Astrocyte (in vitro differentiated cells and primary cell): ENCODE measurements around the gene ZNF22. TPM values are rescaled to one million over a fixed set of nuclear protein-coding genes. Genes with fewer than 3 reads are reported as not detected.
A peak's percentile ranks its signal among the peaks of the same experiment; 100 is the strongest.

ENCODE experiments used
- DNase-seq: peaks from one replicate; pipeline ENCODE4 v3.0.0-alpha.2; 2010; ENCODE audit warnings: low read depth
- FAIRE-seq: peaks from 2 replicates; lab custom pipeline; 2011; peaks lifted over from hg19 to GRCh38; lab: Jason Lieb, UNC
- H2AFZ ChIP-seq: 2 replicates; pipeline ENCODE4 v1.6.0; 2012; ENCODE audit warnings: low read depth, low read length, inconsistent platforms
- H3K27ac ChIP-seq: 2 replicates; pipeline ENCODE4 v1.5.1; 2011; ENCODE audit warnings: low read depth, low read length, inconsistent platforms
- H3K27me3 ChIP-seq: 2 replicates; pipeline ENCODE4 v1.6.0; 2011; ENCODE audit warnings: low read length, inconsistent platforms; ENCODE audit not compliant: insufficient read depth
- H3K36me3 ChIP-seq: 2 replicates; pipeline ENCODE4 v1.5.1; 2011; ENCODE audit warnings: low read length, inconsistent platforms; ENCODE audit not compliant: insufficient read depth
- H3K4me1 ChIP-seq: 2 replicates; pipeline ENCODE4 v1.5.1; 2011; ENCODE audit warnings: low read length, inconsistent platforms; ENCODE audit not compliant: insufficient read depth
- H3K4me2 ChIP-seq: 2 replicates; pipeline ENCODE4 v1.6.0; 2012; ENCODE audit warnings: low read length, inconsistent platforms
- H3K4me3 ChIP-seq: 2 replicates; pipeline ENCODE4 v1.5.1; 2011; ENCODE audit warnings: low read depth, mild to moderate bottlenecking, low read length, inconsistent platforms; ENCODE audit not compliant: insufficient read depth
- H3K79me2 ChIP-seq: 2 replicates; pipeline ENCODE4 v1.6.0; 2012; ENCODE audit warnings: mild to moderate bottlenecking, low read length, inconsistent platforms; ENCODE audit not compliant: insufficient read depth
- H3K9ac ChIP-seq: 2 replicates; pipeline ENCODE4 v1.6.0; 2012; ENCODE audit warnings: mild to moderate bottlenecking, low read length, inconsistent platforms
- H3K9me3 ChIP-seq: 2 replicates; pipeline ENCODE4 v1.5.1; 2012; ENCODE audit warnings: low read depth, mild to moderate bottlenecking, low read length, inconsistent platforms; ENCODE audit not compliant: insufficient read depth
- H4K20me1 ChIP-seq: 2 replicates; pipeline ENCODE4 v1.6.0; 2012; ENCODE audit warnings: low read length, inconsistent platforms; ENCODE audit not compliant: insufficient read depth
- H3K27ac Mint-ChIP-seq: one replicate; pipeline ENCODE4 v1.8.0; 2021; ENCODE audit warnings: mild to moderate bottlenecking, mixed read lengths; ENCODE audit not compliant: unreplicated experiment
- H3K27me3 Mint-ChIP-seq: one replicate; pipeline ENCODE4 v1.8.0; 2021; ENCODE audit warnings: low read depth, mixed read lengths; ENCODE audit not compliant: unreplicated experiment
- H3K36me3 Mint-ChIP-seq: one replicate; pipeline ENCODE4 v1.8.0; 2021; ENCODE audit warnings: low read depth, mixed read lengths; ENCODE audit not compliant: unreplicated experiment
- H3K4me1 Mint-ChIP-seq: one replicate; pipeline ENCODE4 v1.8.0; 2021; ENCODE audit warnings: low read depth, mixed read lengths; ENCODE audit not compliant: unreplicated experiment
- H3K4me3 Mint-ChIP-seq: one replicate; pipeline ENCODE4 v1.8.0; 2021; ENCODE audit warnings: mild to moderate bottlenecking, moderate library complexity, mixed read lengths; ENCODE audit not compliant: unreplicated experiment
- H3K9me3 Mint-ChIP-seq: one replicate; pipeline ENCODE4 v1.8.0; 2021; ENCODE audit warnings: mild to moderate bottlenecking, mixed read lengths; ENCODE audit not compliant: unreplicated experiment
- EZH2 ChIP-seq: IDR thresholded peaks from 2 replicates; pipeline ENCODE4 v1.6.1; 2012; ENCODE audit warnings: mild to moderate bottlenecking, low read length, inconsistent platforms; ENCODE audit not compliant: insufficient read depth
- total RNA-seq: library from RNA; stranded (reverse); gene quantifications from 2 replicates; pipeline ENCODE4 v1.2.1, GENCODE V29; 2021
- TF ChIP-seq, protein P1 (sequence below): IDR thresholded peaks from 2 replicates; pipeline ENCODE4 v1.5.1; 2011; ENCODE audit warnings: low read depth, mild to moderate bottlenecking, inconsistent platforms, low read length, moderate library complexity; ENCODE audit not compliant: insufficient read depth

The ZNF22 gene
- total RNA-seq, 1 donor from 2014 or later, result 12.0 TPM

- Histone ChIP-seq H2AFZ (no peak overlapping the region), H4K20me1 (no peaks in the 10 kb centered on the region), H3K36me3 (no peaks in the 10 kb centered on the region), H3K9ac (no peak overlapping the region), H3K4me3 (no peak overlapping the region), H3K4me2 (no peak overlapping the region), H3K4me1 (peaks cover 21% of the 10 kb centered on the region), H3K79me2 (no peaks in the 10 kb centered on the region), H3K27ac (no peak overlapping the region), H3K9me3 (no peaks in the 10 kb centered on the region), H3K27me3 (no peaks in the 10 kb centered on the region)
- TF ChIP-seq EZH2, result no peak
- TF ChIP-seq, protein P1, sequence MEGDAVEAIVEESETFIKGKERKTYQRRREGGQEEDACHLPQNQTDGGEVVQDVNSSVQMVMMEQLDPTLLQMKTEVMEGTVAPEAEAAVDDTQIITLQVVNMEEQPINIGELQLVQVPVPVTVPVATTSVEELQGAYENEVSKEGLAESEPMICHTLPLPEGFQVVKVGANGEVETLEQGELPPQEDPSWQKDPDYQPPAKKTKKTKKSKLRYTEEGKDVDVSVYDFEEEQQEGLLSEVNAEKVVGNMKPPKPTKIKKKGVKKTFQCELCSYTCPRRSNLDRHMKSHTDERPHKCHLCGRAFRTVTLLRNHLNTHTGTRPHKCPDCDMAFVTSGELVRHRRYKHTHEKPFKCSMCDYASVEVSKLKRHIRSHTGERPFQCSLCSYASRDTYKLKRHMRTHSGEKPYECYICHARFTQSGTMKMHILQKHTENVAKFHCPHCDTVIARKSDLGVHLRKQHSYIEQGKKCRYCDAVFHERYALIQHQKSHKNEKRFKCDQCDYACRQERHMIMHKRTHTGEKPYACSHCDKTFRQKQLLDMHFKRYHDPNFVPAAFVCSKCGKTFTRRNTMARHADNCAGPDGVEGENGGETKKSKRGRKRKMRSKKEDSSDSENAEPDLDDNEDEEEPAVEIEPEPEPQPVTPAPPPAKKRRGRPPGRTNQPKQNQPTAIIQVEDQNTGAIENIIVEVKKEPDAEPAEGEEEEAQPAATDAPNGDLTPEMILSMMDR, result no peak
- Mint-ChIP-seq H3K27me3 (no peaks in the 10 kb centered on the region), H3K4me3 (no peak overlapping the region), H3K36me3 (peaks cover 17% of the 10 kb centered on the region), H3K4me1 (peaks cover 52% of the 10 kb centered on the region), H3K27ac (no peak overlapping the region), H3K9me3 (no peaks in the 10 kb centered on the region)
- no peak for FAIRE-seq
- no peak for DNase-seq
These were observed 32.6 kb upstream of the ZNF22 start for GRCh38 chr10:44968091-44968490.

DNA sequence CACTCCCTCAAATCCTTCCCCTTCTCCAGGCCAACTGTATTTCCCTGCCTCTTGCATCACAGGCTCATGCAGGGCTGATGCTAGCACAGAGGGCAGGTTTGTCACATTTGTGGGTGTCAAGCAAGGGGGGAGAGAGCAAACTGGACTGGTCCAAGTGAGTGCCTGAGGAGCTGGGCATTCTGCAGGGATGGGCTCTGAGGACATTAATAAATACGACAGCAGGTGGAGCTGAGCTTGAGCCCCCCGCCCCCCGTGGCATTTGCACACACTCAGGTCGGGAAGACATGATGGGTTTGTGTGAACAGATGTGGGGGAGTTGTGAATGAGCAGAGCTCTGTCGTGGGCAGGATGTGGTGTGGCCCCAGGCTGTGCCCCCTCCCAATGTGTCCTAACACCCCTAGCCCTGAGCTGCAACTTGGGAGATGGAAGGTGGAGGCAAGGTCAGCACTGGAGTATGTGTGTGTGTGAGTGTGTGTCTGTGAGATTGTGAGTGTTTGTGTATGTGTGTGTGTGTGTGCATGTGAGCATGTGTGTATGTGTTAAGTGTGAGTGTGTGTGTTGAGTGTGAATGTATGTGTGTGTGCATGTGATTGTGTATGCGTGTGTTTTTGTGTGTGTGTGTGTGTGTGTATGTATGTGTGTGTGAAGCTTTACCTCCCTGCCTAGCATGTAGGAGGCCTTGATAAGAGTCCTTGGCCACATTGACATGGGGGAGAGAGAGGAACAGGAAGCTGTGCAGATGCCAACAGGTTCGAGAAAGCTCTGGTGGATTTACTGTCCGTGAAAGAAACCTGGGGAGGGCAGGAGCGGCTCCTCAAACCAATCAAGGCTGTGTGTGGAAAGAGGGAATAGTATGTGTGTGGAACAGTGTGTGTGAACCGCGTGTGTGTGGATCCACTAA, 32.0 kb upstream of the ZNF22 start:
- H3K4me1 Mint-ChIP-seq, result peaks cover 53% of the 10 kb centered on the region
- Histone ChIP-seq H3K9me3 (no peaks in the 10 kb centered on the region), H3K27me3 (no peaks in the 10 kb centered on the region), H4K20me1 (no peaks in the 10 kb centered on the region), H3K4me1 (peaks cover 15% of the 10 kb centered on the region), H3K36me3 (no peaks in the 10 kb centered on the region), H3K9ac (no peak overlapping the region), H3K4me3 (no peak overlapping the region), H2AFZ (no peak overlapping the region), H3K79me2 (no peaks in the 10 kb centered on the region), H3K4me2 (no peak overlapping the region), H3K27ac (no peak overlapping the region)
- no peak overlapping the region for H3K27ac Mint-ChIP-seq
- H3K4me3 Mint-ChIP-seq, result no peak overlapping the region
- no peaks in the 10 kb centered on the region for H3K9me3 Mint-ChIP-seq
- no peaks in the 10 kb centered on the region for H3K27me3 Mint-ChIP-seq
- DNase-seq (no peak), FAIRE-seq (no peak)
- TF ChIP-seq EZH2, result no peak
- TF ChIP-seq, protein P1, result no peak
- H3K36me3 Mint-ChIP-seq, result peaks cover 17% of the 10 kb centered on the region

- H3K36me3 ChIP-seq, result no peaks in the 10 kb centered on the region
- no peaks in the 10 kb centered on the region for H3K9me3 ChIP-seq
- FAIRE-seq (no peak), DNase-seq (no peak)
- peaks cover 50% of the 10 kb centered on the region for H3K4me1 Mint-ChIP-seq
- no peaks in the 10 kb centered on the region for H3K9me3 Mint-ChIP-seq
- H3K4me3 ChIP-seq, result no peak overlapping the region
- no peak overlapping the region for H3K4me2 ChIP-seq
- no peak overlapping the region for H3K9ac ChIP-seq
- H3K27me3 ChIP-seq, result no peaks in the 10 kb centered on the region
- TF ChIP-seq, protein P1, result no peak
- TF ChIP-seq EZH2, result no peak
- no peak overlapping the region for H2AFZ ChIP-seq
- no peaks in the 10 kb centered on the region for H4K20me1 ChIP-seq
- peaks cover 16% of the 10 kb centered on the region for H3K4me1 ChIP-seq
- H3K4me3 Mint-ChIP-seq, result no peak overlapping the region
- H3K27ac Mint-ChIP-seq, result peak overlapping the region; percentile 58
- H3K79me2 ChIP-seq, result no peaks in the 10 kb centered on the region
- no peak overlapping the region for H3K27ac ChIP-seq
- no peaks in the 10 kb centered on the region for H3K27me3 Mint-ChIP-seq
- H3K36me3 Mint-ChIP-seq, result peaks cover 17% of the 10 kb centered on the region
These were observed 30.9 kb upstream of the ZNF22 start for GRCh38 chr10:44969854-44970253.
